Measurements from ENCODE around the gene LENG1.

The LENG1 gene

DNA sequence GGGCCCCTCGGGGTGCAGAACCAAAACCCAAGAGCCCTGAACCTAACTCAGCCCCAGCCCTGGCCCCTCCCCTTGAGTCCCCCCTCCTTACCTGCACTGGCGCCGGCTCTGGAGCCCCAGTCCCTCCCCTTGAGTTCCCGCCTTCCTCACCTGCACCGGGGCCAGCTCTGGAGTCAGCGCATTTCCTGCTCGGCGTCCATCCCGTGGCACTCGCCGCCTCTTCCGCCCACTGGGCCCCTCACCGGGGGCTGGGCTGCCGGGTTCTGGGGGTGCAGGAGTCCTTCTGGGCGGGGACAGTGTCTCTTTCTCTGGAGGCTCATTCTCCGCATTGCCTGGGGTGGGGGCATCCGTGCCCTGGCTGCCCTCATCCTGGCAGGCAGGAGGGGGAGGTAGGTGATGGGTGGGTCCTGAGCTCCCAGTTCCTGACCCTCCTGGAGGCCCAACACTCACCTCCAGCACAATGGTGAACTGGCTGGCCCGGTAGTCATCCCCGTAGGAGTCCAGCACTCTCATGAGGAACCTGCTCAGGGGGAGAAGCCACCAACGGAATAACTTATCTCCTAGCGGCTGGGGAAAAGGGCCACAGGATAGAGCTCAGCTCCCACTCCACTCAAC, 51.5 kb downstream of the LENG1 start:
- DNase-seq = no peak

GRCh38 chr19:54106716-54107115, 52.8 kb downstream of the LENG1 start:
- no peak for DNase-seq

- DNase-seq = no peak
Observed at GRCh38 chr19:54105796-54106195, 53.7 kb downstream of the LENG1 start.

Data from C1 segment of cervical spinal cord (tissue), 14 donors.